Adrenal gland (tissue), 5 donors: Measurements from ENCODE around the gene CDIPT.

Experiments used
- CTCF ChIP-seq, 6 experiments: fragments of 450-650 bp in 4 of 6; fragments of 200-600 bp in 2 of 6; sonication (generic) in 1 of 6; IDR thresholded peaks; 1 replicate in 5 of 6; 2 replicates in 1 of 6; pipeline versions ENCODE4 v1.5.1 to v1.8.0; 2016 to 2021; ENCODE audit warnings: antibody characterized with exemption in 6 of 6, mild to moderate bottlenecking in 2 of 6, moderate library complexity in 1 of 6
- POLR2A ChIP-seq, 2 donors: fragments of 450-650 bp; IDR thresholded peaks; one replicate each; pipeline ENCODE4 v1.6.1; 2017; ENCODE audit warnings: antibody characterized with exemption in 2 of 2, mild to moderate bottlenecking in 2 of 2, moderate library complexity in 1 of 2
- donor health status: DM: no; HTN: no; CAD: no.

DNA sequence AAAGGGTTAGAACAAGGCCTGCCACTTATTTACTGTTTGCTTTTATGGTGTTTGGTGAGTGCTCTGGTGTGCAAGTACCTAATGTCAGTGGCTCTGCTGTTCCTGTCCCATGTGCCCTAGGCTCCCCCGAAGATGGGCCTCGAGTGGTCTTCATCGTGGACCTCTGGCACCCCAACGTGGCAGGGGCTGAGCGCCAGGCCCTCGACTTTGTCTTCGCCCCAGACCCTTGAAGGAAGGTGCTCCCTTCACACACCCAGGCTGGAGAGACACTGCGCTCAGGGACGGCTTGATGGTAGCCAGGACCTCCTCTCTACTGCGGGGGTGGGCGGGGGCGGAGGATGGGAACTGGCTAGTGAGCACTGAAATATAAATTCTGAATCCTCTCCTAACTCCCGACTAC lies 42.6 kb upstream of the CDIPT start:
- no peak for TF ChIP-seq CTCF (IDR thresholded peaks at IDR 0.05)
- no peak for TF ChIP-seq POLR2A (IDR thresholded peaks at IDR 0.05)
